ENCODE measurements around the gene KCTD19. TPM values are rescaled to one million over a fixed set of nuclear protein-coding genes. Genes with fewer than 3 reads are reported as not detected.

KCTD19 gene
- polyA plus RNA-seq, 1 experiment, result 0.06 TPM

DNA sequence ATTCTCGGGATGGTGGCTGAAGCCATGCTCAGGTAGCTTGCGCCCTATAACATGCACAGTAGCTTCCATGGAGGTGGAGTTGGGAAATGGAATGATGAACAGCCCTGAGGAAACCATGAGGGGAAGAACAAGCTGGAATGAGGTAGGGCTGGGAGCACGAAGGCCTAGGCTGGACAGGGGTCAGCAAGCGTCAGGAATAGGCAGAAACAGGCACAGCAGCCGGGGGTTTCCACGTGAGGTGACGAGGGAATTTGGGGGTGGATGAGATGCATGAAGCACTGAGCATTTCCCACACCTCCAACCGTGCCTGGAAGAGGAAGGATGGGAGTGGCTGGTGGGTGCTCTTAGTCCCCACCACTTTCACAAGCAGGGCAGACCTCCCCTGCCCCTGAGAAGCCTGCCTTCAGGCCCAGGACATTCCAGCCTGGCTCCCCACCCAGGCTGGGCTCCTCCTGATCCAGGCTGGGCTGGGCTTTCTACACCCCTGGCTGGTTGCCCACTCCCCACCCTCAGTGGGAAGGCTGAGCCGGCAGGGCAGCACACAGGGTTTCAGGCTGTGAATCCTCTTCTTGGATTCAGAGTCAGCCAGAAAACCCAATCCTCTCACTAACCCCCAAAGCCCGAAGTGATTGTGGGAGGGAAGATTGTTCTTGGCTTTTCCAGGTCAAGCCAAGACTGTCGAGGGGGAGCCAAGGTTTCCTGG lies 25.3 kb downstream of the KCTD19 start:
- POLR2A ChIA-PET, result no interaction called here
- DNase-seq (ENCODE audit: low read depth), result no peak
- H3K27me3 ChIP-seq (ENCODE audit: control insufficient read depth, insufficient read depth, low read length), result no peaks in the 10 kb centered on the region
- TF ChIP-seq, protein P1, sequence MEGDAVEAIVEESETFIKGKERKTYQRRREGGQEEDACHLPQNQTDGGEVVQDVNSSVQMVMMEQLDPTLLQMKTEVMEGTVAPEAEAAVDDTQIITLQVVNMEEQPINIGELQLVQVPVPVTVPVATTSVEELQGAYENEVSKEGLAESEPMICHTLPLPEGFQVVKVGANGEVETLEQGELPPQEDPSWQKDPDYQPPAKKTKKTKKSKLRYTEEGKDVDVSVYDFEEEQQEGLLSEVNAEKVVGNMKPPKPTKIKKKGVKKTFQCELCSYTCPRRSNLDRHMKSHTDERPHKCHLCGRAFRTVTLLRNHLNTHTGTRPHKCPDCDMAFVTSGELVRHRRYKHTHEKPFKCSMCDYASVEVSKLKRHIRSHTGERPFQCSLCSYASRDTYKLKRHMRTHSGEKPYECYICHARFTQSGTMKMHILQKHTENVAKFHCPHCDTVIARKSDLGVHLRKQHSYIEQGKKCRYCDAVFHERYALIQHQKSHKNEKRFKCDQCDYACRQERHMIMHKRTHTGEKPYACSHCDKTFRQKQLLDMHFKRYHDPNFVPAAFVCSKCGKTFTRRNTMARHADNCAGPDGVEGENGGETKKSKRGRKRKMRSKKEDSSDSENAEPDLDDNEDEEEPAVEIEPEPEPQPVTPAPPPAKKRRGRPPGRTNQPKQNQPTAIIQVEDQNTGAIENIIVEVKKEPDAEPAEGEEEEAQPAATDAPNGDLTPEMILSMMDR (IDR thresholded peaks at IDR 0.05; ENCODE audit: insufficient read depth, low read depth, low read length), result no peak
- H3K36me3 ChIP-seq (ENCODE audit: control insufficient read depth, insufficient read depth, low read length), result no peaks in the 10 kb centered on the region
- CTCF ChIA-PET, result interaction anchor here (1.3 to 2.4 kb wide), 2 partner anchors 25 to 127 kb away, joined by 4 to 10 read pairs; partner anchors contain the start of genes KCTD19 and LRRC36
- no peak overlapping the region for H3K4me3 ChIP-seq (ENCODE audit: low read depth, low read length)

DNA sequence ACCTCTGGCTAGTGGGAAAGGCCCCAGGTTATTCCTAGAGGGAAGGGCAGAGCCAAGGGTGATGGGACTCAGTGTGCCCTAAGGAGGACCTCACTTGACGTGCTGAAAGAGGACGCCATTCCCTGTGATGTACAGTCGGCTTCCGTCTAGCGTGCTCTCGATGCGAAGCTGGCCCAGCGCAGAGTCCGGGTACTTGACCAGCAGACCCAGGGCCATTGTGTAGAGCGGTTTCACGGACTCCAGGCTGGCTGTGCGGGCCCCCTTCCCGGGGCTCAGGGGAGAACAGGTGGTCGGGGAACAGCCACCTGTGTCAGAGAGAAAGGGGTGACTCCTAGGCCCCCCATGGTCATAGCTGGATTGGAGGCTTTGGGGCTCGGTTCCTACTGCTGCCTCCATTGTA lies 27.3 kb downstream of the KCTD19 start:
- no peak for DNase-seq (ENCODE audit: low read depth)
- Histone ChIP-seq H3K4me3 (ENCODE audit: low read depth, low read length) (no peak overlapping the region), H3K27me3 (ENCODE audit: control insufficient read depth, insufficient read depth, low read length) (no peaks in the 10 kb centered on the region), H3K36me3 (ENCODE audit: control insufficient read depth, insufficient read depth, low read length) (no peaks in the 10 kb centered on the region)
- ChIA-PET POLR2A (no interaction called here), CTCF (no interaction called here)
- TF ChIP-seq, protein P1 (IDR thresholded peaks at IDR 0.05; ENCODE audit: insufficient read depth, low read depth, low read length), result no peak

DNA sequence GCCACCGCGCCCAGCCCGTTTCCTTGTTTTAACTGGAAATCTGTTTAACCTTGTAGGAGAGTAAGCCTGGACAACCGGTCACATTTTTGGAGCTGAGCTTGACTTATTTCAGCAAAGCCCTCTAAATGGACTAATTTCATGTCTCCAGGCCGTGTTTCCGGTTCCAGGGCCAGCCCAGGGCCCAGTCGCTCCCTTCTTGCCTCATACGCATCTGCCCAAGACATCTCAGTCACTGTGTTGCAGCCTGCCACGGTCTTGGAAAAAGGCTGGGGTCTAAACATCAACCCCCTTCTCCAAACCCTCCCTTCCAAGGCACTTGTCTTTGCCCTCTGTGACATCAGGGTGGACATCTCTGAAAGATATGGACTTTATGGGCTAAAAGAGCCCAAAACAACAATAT lies 28.3 kb downstream of the KCTD19 start:
- no peaks in the 10 kb centered on the region for H3K36me3 ChIP-seq (ENCODE audit: control insufficient read depth, insufficient read depth, low read length)
- DNase-seq (ENCODE audit: low read depth), result no peak
- H3K4me3 ChIP-seq (ENCODE audit: low read depth, low read length), result no peak overlapping the region
- CTCF ChIA-PET, result no interaction called here
- H3K27me3 ChIP-seq (ENCODE audit: control insufficient read depth, insufficient read depth, low read length), result no peaks in the 10 kb centered on the region
- TF ChIP-seq, protein P1 (IDR thresholded peaks at IDR 0.05; ENCODE audit: insufficient read depth, low read depth, low read length), result no peak
- POLR2A ChIA-PET, result no interaction called here

- TF ChIP-seq, protein P1 (IDR thresholded peaks at IDR 0.05; ENCODE audit: insufficient read depth, low read depth, low read length), result no peak
- Histone ChIP-seq H3K36me3 (ENCODE audit: control insufficient read depth, insufficient read depth, low read length) (no peaks in the 10 kb centered on the region), H3K4me3 (ENCODE audit: low read depth, low read length) (no peak overlapping the region), H3K27me3 (ENCODE audit: control insufficient read depth, insufficient read depth, low read length) (no peaks in the 10 kb centered on the region)
- peak; percentile 62 for DNase-seq (ENCODE audit: low read depth)
- ChIA-PET CTCF (interaction anchor here (0.9 to 5.2 kb wide), 4 partner anchors 13 to 170 kb away, joined by 6 to 39 read pairs (median 13); no protein-coding TSS in a partner anchor), POLR2A (interaction anchor here (1.0 kb wide), 1 partner anchor 15 kb away, joined by 3 read pairs; no protein-coding TSS in a partner anchor)
Measured at GRCh38 chr16:67296420-67296819, 30.1 kb downstream of the KCTD19 start.

GRCh38 chr16:67294938-67295361 lies 31.6 kb downstream of the KCTD19 start:
- POLR2A ChIA-PET, result no interaction called here
- TF ChIP-seq, protein P1 (IDR thresholded peaks at IDR 0.05; ENCODE audit: insufficient read depth, low read depth, low read length), result peak; percentile 44
- Histone ChIP-seq H3K36me3 (ENCODE audit: control insufficient read depth, insufficient read depth, low read length) (no peaks in the 10 kb centered on the region), H3K27me3 (ENCODE audit: control insufficient read depth, insufficient read depth, low read length) (no peaks in the 10 kb centered on the region), H3K4me3 (ENCODE audit: low read depth, low read length) (no peak overlapping the region)
- CTCF ChIA-PET, result interaction anchor here (1.1 to 5.2 kb wide), 5 partner anchors 12 to 252 kb away, joined by 3 to 39 read pairs (median 4); no protein-coding TSS in a partner anchor
- peak; percentile 65 for DNase-seq (ENCODE audit: low read depth)
